Activated T-cell treated with anti-CD3 and anti-CD28 coated beads, Interleukin-2, amount 50 U/mL, for 48 hours (primary cell): ENCODE results near the gene CCDC196.

Source experiments
- DNase-seq, 2 experiments: peaks; one replicate each; pipeline ENCODE4 v3.0.0-alpha.2; 2020

The CCDC196 gene, protein sequence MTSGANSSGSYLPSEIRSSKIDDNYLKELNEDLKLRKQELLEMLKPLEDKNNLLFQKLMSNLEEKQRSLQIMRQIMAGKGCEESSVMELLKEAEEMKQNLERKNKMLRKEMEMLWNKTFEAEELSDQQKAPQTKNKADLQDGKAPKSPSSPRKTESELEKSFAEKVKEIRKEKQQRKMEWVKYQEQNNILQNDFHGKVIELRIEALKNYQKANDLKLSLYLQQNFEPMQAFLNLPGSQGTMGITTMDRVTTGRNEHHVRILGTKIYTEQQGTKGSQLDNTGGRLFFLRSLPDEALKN

DNA sequence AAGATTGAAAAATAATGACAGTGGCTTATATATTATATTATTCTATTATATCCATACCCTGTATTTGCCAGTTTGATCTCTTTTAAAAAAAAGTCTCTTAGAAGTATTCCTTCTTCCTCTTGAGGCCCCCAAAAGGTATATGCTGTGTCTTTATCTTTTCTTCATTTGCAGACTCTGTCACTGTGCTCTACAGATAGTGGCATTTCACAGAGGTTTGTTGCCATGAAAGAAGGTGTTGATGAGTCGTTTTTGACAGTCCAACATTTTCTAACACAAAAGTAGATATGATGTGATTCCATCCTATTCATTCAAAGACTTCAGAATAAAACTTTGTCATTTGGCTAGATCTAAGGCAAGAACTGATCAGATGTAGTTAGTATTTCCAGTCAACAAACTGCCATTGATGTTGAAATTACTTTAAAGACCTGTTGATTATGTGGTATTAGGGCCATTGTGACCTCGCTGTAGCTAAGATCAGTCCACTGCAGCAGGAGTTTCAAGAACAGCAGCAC is at the start of gene CCDC196:
TSS of gene CCDC196 (plus strand) at position 462 of the 512 bp plus-strand sequence. CDS start 132 bp downstream, outside the sequence.
- DNase-seq: no peak

DNA sequence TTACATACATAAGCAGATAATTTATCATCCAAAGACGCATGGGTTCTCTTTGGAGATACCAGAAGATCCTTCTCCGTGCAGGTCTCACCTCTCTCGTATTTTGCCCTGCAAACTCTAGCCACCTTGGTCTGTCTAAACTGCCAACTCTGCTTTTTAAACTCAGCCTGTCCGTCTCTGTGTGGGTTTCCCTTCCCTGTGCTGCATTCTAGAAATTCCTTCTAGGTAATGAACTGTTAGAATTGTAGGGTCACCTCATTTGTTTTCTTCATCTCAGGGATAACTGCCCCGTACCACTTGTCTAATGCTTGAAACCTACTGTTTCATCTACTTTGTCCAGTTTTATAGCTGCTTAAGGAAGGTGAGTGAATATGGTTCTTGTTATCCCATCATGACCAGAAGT is 45.4 kb upstream of the CCDC196 start:
- no peak for DNase-seq

DNA sequence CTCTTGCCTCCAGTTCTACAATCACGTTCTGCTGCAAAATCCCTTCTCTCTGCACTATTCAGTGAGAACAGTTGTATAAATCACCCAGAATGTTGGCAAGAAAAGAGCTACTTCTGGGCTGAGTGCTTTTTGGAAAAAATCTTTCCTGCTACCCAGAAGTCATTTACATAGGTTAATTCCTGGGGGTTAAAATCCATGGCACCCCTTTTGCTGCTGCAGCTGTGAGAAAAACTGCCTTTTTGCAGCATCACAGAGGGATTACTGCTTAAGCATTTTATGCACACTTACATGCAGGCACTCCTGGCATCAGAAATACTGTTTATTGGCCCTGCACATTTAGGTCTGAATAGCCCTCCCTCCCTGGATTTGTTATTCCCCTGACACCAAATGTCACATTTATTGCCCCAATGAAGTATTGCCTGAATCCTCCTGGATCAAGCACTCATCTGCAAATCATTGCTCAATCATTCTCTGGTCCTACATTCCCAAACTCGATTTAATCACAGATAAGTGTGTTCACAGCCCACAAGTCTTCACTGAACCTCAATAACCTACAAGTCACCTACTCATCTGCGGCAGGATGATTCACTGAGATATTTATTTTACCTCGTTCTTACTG is 43.1 kb upstream of the CCDC196 start:
- no peak for DNase-seq

DNA sequence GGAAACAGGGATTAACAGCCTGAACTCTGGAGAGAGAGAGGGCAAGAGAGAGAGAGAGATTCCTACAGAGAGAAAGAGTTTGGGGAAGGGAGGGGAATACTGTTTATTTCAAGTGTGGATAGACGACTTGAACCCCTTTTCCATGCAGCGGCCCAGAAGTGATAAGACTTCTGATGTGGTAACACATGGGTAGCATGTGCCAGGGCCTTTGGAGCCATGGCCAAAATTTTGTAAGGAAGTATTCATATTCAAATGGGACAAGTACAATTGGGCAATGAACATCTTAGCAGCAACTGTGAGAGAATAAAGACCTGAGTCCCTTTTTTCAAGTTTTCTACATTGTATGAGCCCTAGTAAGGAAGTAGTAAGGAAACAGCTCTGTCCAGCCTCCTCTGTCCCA is 42.4 kb upstream of the CCDC196 start:
- no peak for DNase-seq

DNA sequence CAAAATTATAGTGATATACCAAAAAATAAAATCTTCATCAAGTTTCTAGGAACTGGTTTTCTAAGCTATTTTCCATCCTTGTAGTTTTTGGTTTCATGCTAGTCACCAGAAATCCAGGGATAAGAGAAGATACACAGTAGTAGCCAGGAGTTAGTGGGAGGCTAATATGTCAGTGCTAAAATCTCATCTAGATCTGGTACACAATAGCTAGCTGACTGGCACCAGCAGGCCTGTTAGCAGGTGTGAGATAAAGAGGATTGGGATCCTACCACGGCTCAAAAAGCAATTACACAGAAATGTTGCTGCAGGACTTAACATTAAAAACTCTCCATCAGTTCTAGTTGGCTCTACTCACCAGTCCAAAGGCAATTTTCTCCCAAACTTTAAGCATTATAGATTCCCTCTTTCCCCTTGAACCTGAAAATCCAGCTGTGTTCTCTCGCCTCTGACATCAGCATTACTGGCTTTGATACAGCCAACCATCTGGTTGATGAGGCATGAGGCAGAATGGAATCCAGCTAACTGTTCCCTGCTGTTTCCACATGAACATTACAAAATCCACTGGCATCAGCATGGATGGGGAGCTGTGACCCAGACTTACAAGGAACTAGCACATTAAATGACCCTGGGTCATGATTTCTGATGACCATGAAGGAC is 41.8 kb upstream of the CCDC196 start:
- no peak for DNase-seq

DNA sequence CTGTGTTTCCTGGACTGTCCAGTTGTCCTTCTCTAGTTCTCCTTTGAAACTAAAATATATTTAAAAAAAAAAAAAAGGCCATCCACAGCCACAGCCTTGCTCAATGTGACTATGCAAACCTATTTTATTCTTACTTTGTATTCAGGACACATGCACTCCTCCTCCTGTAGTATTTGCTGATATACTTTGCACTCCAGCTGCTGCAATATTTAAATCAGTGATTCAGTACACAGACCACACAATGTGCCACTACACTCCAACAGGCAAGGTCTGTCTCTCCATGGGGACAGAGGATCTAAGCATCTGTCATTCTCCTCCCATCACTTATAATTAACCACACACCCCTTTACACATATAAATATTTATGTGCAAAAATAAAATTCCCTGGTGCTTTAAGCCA is 40.2 kb upstream of the CCDC196 start:
- DNase-seq: no peak

DNA sequence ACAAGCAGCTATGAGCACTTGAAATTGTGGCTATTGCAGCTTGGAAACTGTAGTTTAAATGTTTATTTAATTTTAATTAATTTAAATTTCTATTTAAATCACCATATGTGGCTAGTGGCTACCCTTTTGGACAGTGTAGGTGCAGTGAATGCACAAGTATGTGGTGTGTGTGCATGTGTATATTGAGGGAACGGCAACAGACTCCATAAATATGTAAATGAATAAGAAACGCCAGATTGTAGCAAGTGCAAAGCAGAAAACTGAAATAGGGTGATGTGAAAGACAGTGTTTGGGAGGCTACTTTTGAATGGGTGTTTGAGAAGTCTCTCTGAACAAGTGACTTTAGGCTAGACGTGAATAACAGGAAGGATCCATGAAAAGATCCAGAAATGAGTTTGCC is 32.7 kb upstream of the CCDC196 start:
- DNase-seq: no peak

DNA sequence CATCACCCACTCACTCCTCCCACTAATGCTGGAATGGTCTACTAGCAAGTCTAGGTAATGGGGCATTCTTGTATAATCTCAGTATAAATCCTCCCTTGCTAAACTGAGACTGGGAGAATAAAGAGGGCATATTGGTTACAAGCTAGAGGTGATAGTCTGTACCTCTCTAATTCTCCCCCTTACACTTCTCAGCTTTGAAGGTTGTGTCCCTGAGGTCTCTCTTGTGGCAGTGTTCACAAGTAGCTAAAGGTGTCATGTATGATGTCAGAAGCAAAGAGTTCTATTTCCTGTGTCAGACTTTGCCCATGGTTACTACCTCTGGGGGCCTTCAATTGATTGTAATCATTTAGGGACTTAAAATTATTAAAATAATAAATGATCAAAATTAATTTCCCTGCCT is 26.6 kb upstream of the CCDC196 start:
- DNase-seq: no peak

DNA sequence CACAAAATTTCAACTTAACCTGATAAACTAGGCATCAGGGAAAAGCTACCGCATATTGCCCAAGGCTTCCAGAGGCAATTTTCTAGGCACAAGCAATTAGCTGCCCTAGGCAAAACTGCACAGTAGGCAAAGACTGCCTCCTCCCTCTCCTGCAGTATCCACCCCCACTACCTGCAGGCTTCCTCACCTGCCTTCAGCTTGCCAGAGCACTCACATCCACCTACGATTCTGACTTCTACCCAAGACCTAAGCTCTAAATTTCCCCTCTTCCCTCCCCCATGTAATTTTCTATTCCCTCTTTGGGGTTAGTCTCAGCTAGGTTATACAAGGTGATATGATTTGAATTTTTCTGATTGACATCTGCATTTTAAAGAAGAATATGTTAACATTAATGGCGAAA is 21.9 kb upstream of the CCDC196 start:
- DNase-seq: no peak

DNA sequence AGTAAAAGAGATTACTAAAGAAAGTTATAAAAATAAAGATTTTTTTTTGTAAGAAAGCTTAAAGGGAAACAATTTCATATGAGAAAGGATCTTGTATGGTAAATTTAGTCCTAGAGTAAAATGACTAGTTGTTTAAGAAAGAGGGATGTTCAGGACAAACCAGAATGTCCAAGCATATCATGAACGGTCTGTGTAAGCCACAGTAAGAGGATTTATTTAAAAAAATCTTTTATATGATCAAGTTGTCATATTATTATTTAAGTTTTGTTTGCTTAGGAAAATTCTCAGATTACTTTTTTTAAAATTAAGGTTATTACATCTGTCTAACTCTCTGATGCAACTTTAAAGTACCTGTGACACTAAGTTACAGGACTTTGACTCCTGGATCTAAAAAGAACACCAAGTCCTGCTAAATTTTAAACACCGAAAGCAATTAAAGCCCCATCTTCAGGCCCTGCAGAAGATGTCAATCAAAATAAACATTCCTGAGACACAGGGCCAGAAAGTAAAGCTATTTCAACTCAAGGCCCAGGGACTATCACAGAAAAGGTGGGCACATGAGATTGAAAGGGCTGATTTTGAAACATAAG is 17.3 kb upstream of the CCDC196 start:
- no peak for DNase-seq

DNA sequence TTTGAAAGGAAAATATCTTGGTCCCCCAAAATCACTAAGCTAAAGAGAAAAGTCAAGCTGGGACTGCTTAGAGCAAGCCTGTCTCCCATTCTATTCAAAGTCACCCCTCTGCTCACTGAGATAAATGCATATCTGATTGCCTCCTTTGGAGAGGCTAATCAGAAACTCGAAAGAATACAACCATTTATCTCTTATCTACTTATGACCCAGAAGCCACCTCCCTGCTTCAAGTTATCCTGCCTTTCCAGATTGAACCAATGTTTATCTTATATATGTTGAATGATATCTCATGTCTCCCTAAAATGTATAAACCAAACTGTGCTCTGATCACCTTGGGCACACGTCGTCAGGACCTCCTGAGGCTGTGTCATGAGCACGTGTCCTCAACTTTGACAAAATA is 14.6 kb upstream of the CCDC196 start:
- no peak for DNase-seq

DNA sequence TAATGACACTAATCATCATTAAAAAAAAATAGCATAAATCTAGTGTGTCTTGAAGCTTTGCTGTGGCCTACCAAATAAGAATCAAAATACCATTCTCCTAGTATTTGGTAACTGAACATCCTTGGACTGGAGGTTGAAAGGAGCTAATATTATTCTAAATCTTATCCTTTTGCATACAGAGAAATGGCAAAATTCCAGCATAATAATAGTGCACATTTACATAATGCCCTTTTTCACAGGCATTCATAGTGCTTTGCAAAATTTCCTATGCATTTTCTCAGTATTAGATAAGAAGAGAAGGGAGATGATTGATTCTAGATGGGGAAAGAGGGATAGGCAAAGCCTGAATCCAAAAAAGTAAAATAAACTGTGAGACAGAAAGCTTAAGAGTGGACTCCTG is 13.9 kb upstream of the CCDC196 start:
- no peak for DNase-seq

DNA sequence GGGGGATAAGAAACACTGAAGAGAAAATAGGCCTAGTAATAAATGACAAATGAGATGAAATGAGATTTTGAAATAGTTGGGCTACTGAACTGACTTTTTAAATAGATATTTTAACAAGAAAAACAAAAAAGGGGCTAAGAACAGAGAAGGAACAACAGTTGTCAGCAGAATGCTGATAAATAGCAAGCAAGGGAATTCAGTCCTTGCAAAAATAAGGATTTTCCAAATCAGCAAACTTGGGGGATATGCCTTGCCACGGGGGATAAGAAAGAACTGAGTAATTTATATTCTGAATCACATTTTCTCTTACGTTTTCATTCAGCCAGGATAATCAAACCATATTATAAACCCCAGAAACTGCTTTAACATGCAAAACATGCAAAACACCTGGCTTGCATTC is 12.9 kb upstream of the CCDC196 start:
- no peak for DNase-seq

DNA sequence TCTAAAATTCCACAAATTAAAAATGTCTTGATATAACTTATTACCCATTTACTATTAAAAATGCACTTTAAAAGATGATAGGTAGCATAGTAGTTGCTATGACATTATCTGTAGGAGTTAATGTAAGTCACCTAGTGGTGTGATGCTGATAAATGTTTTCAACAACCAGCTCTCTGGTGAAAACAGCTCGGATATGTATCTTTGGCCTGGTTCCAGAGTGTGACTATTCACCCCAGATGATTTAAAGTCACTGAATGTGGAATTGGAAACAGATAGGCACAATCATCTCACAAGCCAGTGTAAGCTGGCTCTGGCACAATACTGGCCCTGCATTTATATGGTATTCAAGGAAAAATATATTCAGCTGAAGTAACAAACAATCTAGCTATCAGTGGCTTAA is 9.2 kb upstream of the CCDC196 start:
- DNase-seq: no peak

DNA sequence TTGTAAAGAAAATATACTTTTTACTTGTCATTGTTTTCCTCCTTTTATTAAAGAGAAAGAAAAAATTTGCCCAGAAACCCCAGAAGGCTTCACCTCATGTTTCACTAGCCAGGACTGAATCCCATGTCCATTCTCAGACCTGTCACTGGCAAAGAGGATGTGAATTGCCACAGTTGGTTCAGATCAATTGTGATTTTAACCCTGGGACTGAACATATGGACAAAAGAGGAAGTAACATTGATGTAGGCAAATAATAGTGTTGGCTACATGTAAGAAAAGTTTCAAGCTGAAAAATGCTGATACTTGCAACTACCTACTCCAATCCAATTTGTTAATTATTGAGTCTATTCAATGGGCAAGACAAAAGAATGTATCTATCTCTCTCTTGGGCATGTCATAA is 8.6 kb upstream of the CCDC196 start:
- DNase-seq: no peak

DNA sequence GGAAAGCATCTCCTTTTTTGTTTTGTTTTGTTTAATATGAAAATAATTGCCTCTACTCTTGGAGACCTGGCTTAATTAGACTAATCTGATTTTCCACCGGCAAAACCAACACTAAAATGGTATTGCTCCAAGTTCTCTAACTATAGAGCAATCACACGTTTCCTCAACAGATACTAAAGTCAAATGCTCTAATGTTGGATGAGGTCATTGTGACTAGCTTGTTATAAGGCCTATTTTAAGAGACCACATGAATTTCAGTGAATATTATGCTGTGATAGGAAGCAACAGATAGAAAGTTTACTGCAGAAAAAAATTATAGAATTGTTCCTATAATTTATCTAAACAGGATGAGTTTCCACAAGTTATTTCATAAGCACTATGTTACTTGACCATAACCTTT is 3.3 kb upstream of the CCDC196 start:
- DNase-seq: no peak

DNA sequence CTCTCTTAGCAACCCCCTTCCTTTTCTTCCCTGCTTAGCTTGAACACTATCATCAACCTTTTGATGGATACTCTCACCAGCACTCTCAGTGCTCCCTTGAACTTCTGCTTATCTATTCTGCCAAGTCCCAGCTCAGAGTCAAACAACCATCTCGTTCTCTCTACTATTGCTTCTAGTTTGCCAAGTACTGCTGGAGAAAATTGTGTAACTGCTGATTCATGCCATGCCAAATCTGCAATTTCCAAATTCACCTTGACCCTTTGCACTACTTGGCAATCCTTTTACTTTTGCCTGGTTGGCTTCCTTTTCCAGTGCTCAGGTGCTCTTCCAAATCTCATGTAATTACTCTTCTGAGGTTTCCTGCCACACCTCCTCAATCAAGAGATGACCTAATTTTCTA is 2.8 kb upstream of the CCDC196 start:
- DNase-seq: no peak

DNA sequence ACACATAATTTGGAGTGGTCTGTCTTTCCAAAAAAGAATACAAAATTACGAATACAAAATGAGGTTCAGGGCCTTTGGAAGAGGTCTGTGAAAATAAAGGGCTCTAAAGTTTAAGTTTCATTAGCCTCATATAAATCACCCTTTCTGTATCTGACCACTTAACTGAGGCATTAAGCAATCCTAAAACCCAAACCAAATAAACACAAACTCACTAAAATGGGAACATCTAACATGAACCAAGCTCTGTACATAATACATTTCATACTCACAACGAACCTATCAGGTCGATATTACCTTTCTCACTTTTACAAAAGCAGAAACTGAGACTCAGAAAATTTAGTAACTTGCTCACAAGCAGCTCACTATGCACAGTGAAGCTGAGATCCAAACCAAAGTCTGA is 1.1 kb upstream of the CCDC196 start:
- no peak for DNase-seq

DNA sequence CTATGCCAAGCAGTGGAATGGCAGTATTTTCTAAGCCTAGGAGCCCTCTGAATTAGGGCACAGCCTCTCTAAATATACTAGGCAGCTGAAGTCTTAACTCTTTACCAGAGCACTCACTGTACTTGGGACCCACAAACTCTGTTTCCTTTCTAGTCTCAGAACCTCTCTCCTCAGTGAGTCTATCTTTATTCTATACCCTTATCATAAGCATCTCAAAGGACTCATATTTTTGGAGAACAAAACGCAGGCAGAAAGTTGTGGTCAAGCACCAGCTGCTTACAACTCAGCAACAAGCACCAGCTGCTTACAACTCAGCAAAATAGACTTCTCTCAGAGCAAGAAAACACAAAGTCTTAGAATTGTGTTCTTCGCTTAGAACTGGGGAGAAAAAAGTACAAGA is 993 bp downstream of the CCDC196 start:
- DNase-seq: no peak

DNA sequence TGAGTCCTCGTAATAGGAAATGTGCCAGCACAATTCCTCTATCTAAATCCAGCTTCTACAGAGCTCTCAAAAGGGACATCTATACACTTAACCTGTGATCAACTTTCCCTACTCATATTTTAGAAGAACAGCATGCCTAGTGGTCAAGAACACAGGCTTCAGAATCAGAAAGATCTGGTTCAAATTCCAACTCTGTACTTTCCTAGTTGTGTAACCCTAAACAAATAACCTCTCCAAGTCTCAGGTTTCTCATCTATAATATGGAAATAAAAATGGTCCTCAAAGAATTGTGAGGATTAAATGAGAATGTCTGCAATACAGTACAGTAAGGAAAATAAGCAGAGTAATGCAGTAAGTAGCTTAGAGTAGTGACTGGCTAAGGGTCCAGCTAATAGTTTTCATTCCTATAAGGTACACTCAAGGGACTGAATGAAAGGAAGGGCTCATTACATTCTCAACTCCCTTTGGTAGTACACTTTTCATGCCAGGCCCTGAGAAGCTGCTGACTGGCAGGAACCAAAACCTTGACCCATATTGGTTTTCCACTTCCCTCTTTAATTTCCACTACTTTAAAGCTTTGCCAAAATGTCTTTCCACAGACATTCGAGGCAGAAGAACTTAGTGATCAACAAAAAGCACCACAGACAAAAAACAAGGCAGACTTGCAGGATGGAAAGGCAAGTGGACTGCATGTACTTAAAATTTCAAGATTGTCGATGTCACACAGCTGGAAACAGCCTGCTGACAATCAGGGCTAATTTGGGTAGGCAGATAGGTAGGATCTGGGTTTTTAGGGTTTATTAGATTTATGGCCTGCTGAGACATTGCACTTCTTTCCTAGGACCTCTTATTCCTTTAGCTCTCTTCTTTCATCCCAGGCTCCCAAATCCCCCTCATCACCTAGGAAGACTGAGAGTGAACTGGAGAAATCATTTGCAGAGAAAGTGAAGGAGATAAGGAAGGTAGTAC is 4.3 kb downstream of the CCDC196 start:
- DNase-seq: no peak

DNA sequence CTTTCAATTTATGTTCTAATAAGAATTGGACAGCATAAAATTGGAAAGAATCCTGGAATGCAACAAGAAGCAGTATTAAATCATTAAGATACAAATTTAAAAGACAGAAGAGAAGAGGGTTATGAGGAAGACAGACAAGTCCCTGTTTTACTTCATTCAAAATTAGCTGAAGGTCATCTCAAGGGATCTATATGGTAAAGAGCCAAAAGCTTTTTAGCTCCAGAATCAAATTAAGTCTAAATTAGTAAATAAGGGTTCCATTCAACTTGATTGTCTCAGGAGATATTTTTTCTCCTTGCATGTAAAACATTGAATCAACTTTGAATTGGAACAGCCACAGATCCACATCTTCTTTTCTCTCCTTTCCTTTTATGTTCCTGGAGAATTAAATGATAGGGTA is 7.6 kb downstream of the CCDC196 start:
- no peak for DNase-seq
